HepG2 (cell line): ENCODE measurements around the gene GPR39. TPM values are rescaled to one million over a fixed set of nuclear protein-coding genes. Genes with fewer than 3 reads are reported as not detected.

Experiments
- FOXA3 ChIP-seq: IDR thresholded peaks from 2 replicates; pipeline ENCODE4 v1.6.1; 2016; ENCODE audit warnings: missing genetic modification reagents, missing compliant biosample characterization
- FOXC1 ChIP-seq: sonication (generic); formaldehyde crosslinking; IDR thresholded peaks from 2 replicates; pipeline ENCODE4 v1.8.0; 2022; ENCODE audit warnings: mild to moderate bottlenecking, missing genetic modification reagents, borderline replicate concordance
- HDAC2 ChIP-seq: sonication (generic); formaldehyde crosslinking; IDR thresholded peaks from 2 replicates; pipeline ENCODE4 v1.4.0; 2020; ENCODE audit warnings: missing genetic modification reagents
- HNF4G ChIP-seq, 2 experiments: sonication (generic) in 1 of 2; formaldehyde crosslinking in 1 of 2; IDR thresholded peaks; 2 replicates each; pipeline versions ENCODE4 v1.4.0 to v1.6.1; 2011 to 2020; ENCODE audit warnings: borderline replicate concordance in 2 of 2, low read depth in 2 of 2, mild to moderate bottlenecking in 2 of 2, low read length in 1 of 2, missing genetic modification reagents in 1 of 2, moderate library complexity in 1 of 2
- ISX ChIP-seq: sonication (generic); formaldehyde crosslinking; conservative IDR thresholded peaks from 2 replicates; pipeline ENCODE4 v1.5.0; 2020; ENCODE audit warnings: missing genetic modification reagents
- KLF9 ChIP-seq: IDR thresholded peaks from 2 replicates; pipeline ENCODE4 v1.6.1; 2016; ENCODE audit warnings: low read depth
- MXD4 ChIP-seq: IDR thresholded peaks from 2 replicates; pipeline ENCODE4 v1.6.1; 2016; ENCODE audit warnings: mild to moderate bottlenecking, missing biosample characterization, missing genetic modification reagents
- MYNN ChIP-seq: sonication (generic); formaldehyde crosslinking; IDR thresholded peaks from 2 replicates; pipeline ENCODE4 v1.4.0; 2020; ENCODE audit warnings: mild to moderate bottlenecking, low read depth, missing genetic modification reagents
- NFYB ChIP-seq: sonication (generic); formaldehyde crosslinking; IDR thresholded peaks from 2 replicates; pipeline ENCODE4 v1.4.0; 2020; ENCODE audit warnings: missing genetic modification reagents
- RBM39 ChIP-seq: fragments of 200-400 bp; formaldehyde crosslinking; IDR thresholded peaks from one replicate; pipeline ENCODE4 v1.6.1; 2018; ENCODE audit warnings: antibody characterized with exemption, mild to moderate bottlenecking, low read depth, low read length; ENCODE audit not compliant: poor library complexity, severe bottlenecking
- REXO4 ChIP-seq: sonication (generic); formaldehyde crosslinking; IDR thresholded peaks from 2 replicates; pipeline ENCODE4 v1.8.0; 2022; ENCODE audit warnings: missing genetic modification reagents, mild to moderate bottlenecking, borderline replicate concordance
- SMARCE1 ChIP-seq: fragments of 450-650 bp; IDR thresholded peaks from 2 replicates; pipeline ENCODE4 v1.6.1; 2017; ENCODE audit warnings: borderline replicate concordance
- SOX5 ChIP-seq: IDR thresholded peaks from 2 replicates; pipeline ENCODE4 v1.6.1; 2016; ENCODE audit warnings: borderline replicate concordance
- SRSF4 ChIP-seq: fragments of 200-400 bp; formaldehyde crosslinking; IDR thresholded peaks from one replicate; pipeline ENCODE4 v1.6.1; 2018; ENCODE audit warnings: mild to moderate bottlenecking, low read depth, low read length, moderate library complexity; ENCODE audit not compliant: poor library complexity, severe bottlenecking
- ZMYM4 ChIP-seq: sonication (generic); formaldehyde crosslinking; IDR thresholded peaks from 2 replicates; pipeline ENCODE4 v1.8.1; 2023; ENCODE audit warnings: mild to moderate bottlenecking, missing genetic modification reagents
- ZNF235 ChIP-seq: sonication (generic); formaldehyde crosslinking; IDR thresholded peaks from 2 replicates; pipeline ENCODE4 v1.8.1; 2023; ENCODE audit warnings: mild to moderate bottlenecking, missing genetic modification reagents, borderline replicate concordance
- ZNF326 ChIP-seq: sonication (generic); formaldehyde crosslinking; IDR thresholded peaks from 2 replicates; pipeline ENCODE4 v1.4.0; 2020; ENCODE audit warnings: missing genetic modification reagents, borderline replicate concordance
- ZNF446 ChIP-seq: sonication (generic); formaldehyde crosslinking; IDR thresholded peaks from 2 replicates; pipeline ENCODE4 v1.5.0; 2020; ENCODE audit warnings: mild to moderate bottlenecking, missing genetic modification reagents
- ZNF652 ChIP-seq: IDR thresholded peaks from 2 replicates; pipeline ENCODE4 v1.6.1; 2016; ENCODE audit warnings: low read depth, borderline replicate concordance
- ZNF720 ChIP-seq: sonication (generic); formaldehyde crosslinking; IDR thresholded peaks from 2 replicates; pipeline ENCODE4 v1.4.0; 2020; ENCODE audit warnings: missing genetic modification reagents
- ZNF841 ChIP-seq: sonication (generic); formaldehyde crosslinking; IDR thresholded peaks from 2 replicates; pipeline ENCODE4 v1.8.1; 2023; ENCODE audit warnings: missing genetic modification reagents, borderline replicate concordance
- ZNF883 ChIP-seq: sonication (generic); formaldehyde crosslinking; IDR thresholded peaks from 2 replicates; pipeline ENCODE4 v1.5.1; 2020; ENCODE audit warnings: mild to moderate bottlenecking, missing genetic modification reagents; ENCODE audit errors: not compliant biosample characterization
- polyA plus RNA-seq, 8 experiments: library from polyadenylated mRNA; depleted of rRNA in 3 of 8; stranded (reverse) in 7 of 8; unstranded in 1 of 8; fragments of >200 nt; fragmentation: Illumina TruSeq in 4 of 8; extraction: Trizol in 4 of 8; gene quantifications; 2 replicates each; pipeline versions ENCODE4 v1.2.1 to v1.2.3, GENCODE V29; 2011 to 2016; ENCODE audit warnings: low read depth in 4 of 8, missing spikeins in 1 of 8, mixed read lengths in 1 of 8; ENCODE audit not compliant: insufficient read depth in 1 of 8
- total RNA-seq, 5 experiments: library from RNA; depleted of rRNA; stranded (reverse); fragments of >200 nt; fragmentation: Illumina TruSeq; extraction: Trizol; gene quantifications; 2 replicates each; pipeline ENCODE4 v1.2.3, GENCODE V29; 2016; ENCODE audit warnings: low read depth in 1 of 5
- TF ChIP-seq, protein P1 (sequence below): sonication (generic); formaldehyde crosslinking; IDR thresholded peaks from 2 replicates; pipeline ENCODE4 v1.4.0; 2020; ENCODE audit warnings: missing genetic modification reagents
- TF ChIP-seq, protein P2 (sequence below): sonication (generic); formaldehyde crosslinking; IDR thresholded peaks from 2 replicates; pipeline ENCODE4 v1.4.0; 2020; ENCODE audit warnings: missing genetic modification reagents
- TF ChIP-seq, protein P3 (sequence below): sonication (generic); formaldehyde crosslinking; IDR thresholded peaks from 2 replicates; pipeline ENCODE4 v1.5.0; 2020; ENCODE audit warnings: missing genetic modification reagents
- TF ChIP-seq, protein P4 (sequence below): fragments of 450-650 bp; IDR thresholded peaks from 2 replicates; pipeline ENCODE4 v1.6.1; 2017; ENCODE audit warnings: mild to moderate bottlenecking

GPR39 gene
- total and polyA plus RNA-seq, 2 of the 13 experiments (the other 11 are each of a cell fraction or from before 2014, with no cell fraction given): 0.16 to 0.62 TPM

DNA sequence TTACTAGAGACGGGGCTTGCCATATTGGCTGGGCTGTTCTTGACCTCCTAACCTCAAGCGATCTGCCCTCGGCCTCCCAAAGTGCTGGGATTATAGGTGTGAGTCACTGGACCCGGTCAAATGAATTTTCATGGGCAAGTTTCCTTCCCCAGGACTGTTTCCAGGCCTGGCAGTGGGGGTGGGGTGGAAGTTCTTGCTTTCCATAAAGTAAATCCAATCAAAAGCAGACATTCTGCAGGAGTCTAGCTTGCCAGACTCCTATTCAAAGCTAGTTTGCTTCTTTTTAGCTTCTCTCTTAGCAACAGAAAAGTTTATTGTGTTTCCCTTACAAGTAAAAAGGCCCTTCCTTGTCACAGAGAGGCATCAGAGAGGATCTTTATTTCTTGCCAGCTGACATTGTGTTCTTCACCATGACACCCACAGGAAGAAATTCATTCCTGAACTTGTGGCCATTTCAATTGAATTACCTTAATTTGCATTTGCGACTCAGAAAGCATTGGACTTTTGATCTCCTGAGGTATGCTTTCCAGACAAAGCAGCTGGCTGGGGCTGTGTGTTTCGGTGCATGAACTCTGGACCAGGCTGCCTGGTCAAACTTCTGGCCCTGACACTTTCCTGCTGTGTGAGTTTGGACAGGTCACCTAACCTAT is 215.5 kb downstream of the GPR39 start (continued):
- TF ChIP-seq NFYB (CRISPR knock-in tag) (no peak), REXO4 (no peak), SMARCE1 (no peak), MYNN (no peak), ZNF326 (CRISPR knock-in tag) (no peak), ZNF841 (no peak), HNF4G (IDR thresholded peaks at IDR 0.05; ENCODE audit: borderline replicate concordance, low read depth, low read length) (peak; percentile 86), HNF4G (CRISPR knock-in tag; IDR thresholded peaks at IDR 0.05; ENCODE audit: borderline replicate concordance, low read depth) (peak; percentile 79; the same call in 1 of the 2 replicates), KLF9 (CRISPR knock-in tag) (no peak), ZNF652 (no peak), FOXA3 (CRISPR knock-in tag) (no peak), SRSF4 (no peak), MXD4 (no peak), ZNF883 (CRISPR knock-in tag) (no peak), ISX (CRISPR knock-in tag) (no peak), SOX5 (CRISPR knock-in tag) (peak; percentile 55; the same call in 1 of the 2 replicates), ZMYM4 (peak; percentile 50; the same call in 1 of the 2 replicates), ZNF235 (CRISPR knock-in tag) (no peak), HDAC2 (no peak; the same call in 1 of the 2 replicates), RBM39 (no peak), FOXC1 (CRISPR knock-in tag) (no peak), ZNF446 (no peak), ZNF720 (CRISPR knock-in tag) (no peak)
- TF ChIP-seq, protein P1, sequence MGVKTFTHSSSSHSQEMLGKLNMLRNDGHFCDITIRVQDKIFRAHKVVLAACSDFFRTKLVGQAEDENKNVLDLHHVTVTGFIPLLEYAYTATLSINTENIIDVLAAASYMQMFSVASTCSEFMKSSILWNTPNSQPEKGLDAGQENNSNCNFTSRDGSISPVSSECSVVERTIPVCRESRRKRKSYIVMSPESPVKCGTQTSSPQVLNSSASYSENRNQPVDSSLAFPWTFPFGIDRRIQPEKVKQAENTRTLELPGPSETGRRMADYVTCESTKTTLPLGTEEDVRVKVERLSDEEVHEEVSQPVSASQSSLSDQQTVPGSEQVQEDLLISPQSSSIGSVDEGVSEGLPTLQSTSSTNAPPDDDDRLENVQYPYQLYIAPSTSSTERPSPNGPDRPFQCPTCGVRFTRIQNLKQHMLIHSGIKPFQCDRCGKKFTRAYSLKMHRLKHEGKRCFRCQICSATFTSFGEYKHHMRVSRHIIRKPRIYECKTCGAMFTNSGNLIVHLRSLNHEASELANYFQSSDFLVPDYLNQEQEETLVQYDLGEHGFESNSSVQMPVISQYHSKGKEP (CRISPR knock-in tag): no peak
- TF ChIP-seq, protein P2, sequence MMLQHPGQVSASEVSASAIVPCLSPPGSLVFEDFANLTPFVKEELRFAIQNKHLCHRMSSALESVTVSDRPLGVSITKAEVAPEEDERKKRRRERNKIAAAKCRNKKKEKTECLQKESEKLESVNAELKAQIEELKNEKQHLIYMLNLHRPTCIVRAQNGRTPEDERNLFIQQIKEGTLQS: no peak
- TF ChIP-seq, protein P3, sequence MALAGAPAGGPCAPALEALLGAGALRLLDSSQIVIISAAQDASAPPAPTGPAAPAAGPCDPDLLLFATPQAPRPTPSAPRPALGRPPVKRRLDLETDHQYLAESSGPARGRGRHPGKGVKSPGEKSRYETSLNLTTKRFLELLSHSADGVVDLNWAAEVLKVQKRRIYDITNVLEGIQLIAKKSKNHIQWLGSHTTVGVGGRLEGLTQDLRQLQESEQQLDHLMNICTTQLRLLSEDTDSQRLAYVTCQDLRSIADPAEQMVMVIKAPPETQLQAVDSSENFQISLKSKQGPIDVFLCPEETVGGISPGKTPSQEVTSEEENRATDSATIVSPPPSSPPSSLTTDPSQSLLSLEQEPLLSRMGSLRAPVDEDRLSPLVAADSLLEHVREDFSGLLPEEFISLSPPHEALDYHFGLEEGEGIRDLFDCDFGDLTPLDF (CRISPR knock-in tag): no peak
- TF ChIP-seq, protein P4, sequence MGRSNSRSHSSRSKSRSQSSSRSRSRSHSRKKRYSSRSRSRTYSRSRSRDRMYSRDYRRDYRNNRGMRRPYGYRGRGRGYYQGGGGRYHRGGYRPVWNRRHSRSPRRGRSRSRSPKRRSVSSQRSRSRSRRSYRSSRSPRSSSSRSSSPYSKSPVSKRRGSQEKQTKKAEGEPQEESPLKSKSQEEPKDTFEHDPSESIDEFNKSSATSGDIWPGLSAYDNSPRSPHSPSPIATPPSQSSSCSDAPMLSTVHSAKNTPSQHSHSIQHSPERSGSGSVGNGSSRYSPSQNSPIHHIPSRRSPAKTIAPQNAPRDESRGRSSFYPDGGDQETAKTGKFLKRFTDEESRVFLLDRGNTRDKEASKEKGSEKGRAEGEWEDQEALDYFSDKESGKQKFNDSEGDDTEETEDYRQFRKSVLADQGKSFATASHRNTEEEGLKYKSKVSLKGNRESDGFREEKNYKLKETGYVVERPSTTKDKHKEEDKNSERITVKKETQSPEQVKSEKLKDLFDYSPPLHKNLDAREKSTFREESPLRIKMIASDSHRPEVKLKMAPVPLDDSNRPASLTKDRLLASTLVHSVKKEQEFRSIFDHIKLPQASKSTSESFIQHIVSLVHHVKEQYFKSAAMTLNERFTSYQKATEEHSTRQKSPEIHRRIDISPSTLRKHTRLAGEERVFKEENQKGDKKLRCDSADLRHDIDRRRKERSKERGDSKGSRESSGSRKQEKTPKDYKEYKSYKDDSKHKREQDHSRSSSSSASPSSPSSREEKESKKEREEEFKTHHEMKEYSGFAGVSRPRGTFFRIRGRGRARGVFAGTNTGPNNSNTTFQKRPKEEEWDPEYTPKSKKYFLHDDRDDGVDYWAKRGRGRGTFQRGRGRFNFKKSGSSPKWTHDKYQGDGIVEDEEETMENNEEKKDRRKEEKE: no peak
